H1 (cell line): ENCODE measurements around the gene CHST11. TPM values are rescaled to one million over a fixed set of nuclear protein-coding genes. Genes with fewer than 3 reads are reported as not detected.

Experiments used
- CTCF ChIA-PET: fragments of 300-600 bp; sonication (Branson Sonifier 250); formaldehyde crosslinking; loops from one replicate; lab custom pipeline; 2021; ENCODE audit not compliant: partially characterized antibody; lab: Charles Lee
- POLR2A ChIA-PET: fragments of 300-600 bp; sonication (Branson Sonifier 250); formaldehyde crosslinking; loops from one replicate; lab custom pipeline; 2021; ENCODE audit warnings: inconsistent platforms; ENCODE audit not compliant: partially characterized antibody; lab: Charles Lee
- DNase-seq, 2 experiments: peaks; one replicate each; pipeline versions ENCODE4 v3.0.0 to v3.0.0-alpha.2; 2010 to 2022; ENCODE audit warnings: low spot score in 2 of 2, low read depth in 1 of 2, mixed read lengths in 1 of 2
- FAIRE-seq: peaks from 2 replicates; lab custom pipeline; 2011; peaks lifted over from hg19 to GRCh38; lab: Jason Lieb, UNC
- H2AFZ ChIP-seq: 2 replicates; pipeline ENCODE4 v1.8.1; 2012; ENCODE audit warnings: low read length, inconsistent platforms
- H2AK5ac ChIP-seq: 2 replicates; pipeline ENCODE4 v1.6.1; 2013; ENCODE audit warnings: low read depth, low read length
- H2BK120ac ChIP-seq: replicated peaks from 2 replicates; pipeline ENCODE3; 2013; ENCODE audit warnings: low read depth, low read length, inconsistent platforms
- H2BK12ac ChIP-seq: 2 replicates; pipeline ENCODE4 v1.6.1; 2013; ENCODE audit warnings: low read depth, low read length
- H2BK15ac ChIP-seq: 2 replicates; pipeline ENCODE4 v1.6.1; 2013; ENCODE audit warnings: low read length
- H2BK20ac ChIP-seq: 2 replicates; pipeline ENCODE4 v1.6.1; 2013; ENCODE audit warnings: low read length
- H2BK5ac ChIP-seq: 2 replicates; pipeline ENCODE4 v1.6.1; 2013; ENCODE audit warnings: low read depth, low read length
- H3K14ac ChIP-seq: 2 replicates; pipeline ENCODE4 v1.6.1; 2013; ENCODE audit warnings: inconsistent platforms; ENCODE audit not compliant: insufficient read length
- H3K18ac ChIP-seq: 2 replicates; pipeline ENCODE4 v1.6.1; 2013; ENCODE audit warnings: low read length; ENCODE audit errors: extremely low read depth
- H3K23ac ChIP-seq: 2 replicates; pipeline ENCODE4 v1.6.1; 2013; ENCODE audit warnings: inconsistent platforms; ENCODE audit not compliant: insufficient read length
- H3K23me2 ChIP-seq: 2 replicates; pipeline ENCODE4 v1.6.1; 2013; ENCODE audit warnings: low read depth, low read length
- H3K27ac ChIP-seq: 2 replicates; pipeline ENCODE4 v1.6.1; 2011; ENCODE audit warnings: low read depth, low read length, inconsistent platforms
- H3K27me3 ChIP-seq, 4 experiments: replicated peaks in 1 of 4; 1 replicate in 1 of 4; 2 replicates in 3 of 4; pipeline versions ENCODE4 v1.6.1 to v1.8.1; 2011 to 2013; ENCODE audit warnings: low read length in 3 of 4, mild to moderate bottlenecking in 3 of 4, inconsistent platforms in 2 of 4, mixed read lengths in 2 of 4, moderate library complexity in 1 of 4; ENCODE audit not compliant: control insufficient read depth in 3 of 4, insufficient read depth in 3 of 4; ENCODE audit errors: extremely low read depth in 1 of 4
- H3K36me3 ChIP-seq, 4 experiments: 2 replicates each; pipeline versions ENCODE4 v1.6.1 to v1.8.1; 2011 to 2013; ENCODE audit warnings: mild to moderate bottlenecking in 4 of 4, low read length in 3 of 4, moderate library complexity in 2 of 4, control low read depth in 1 of 4, inconsistent platforms in 1 of 4; ENCODE audit not compliant: insufficient read depth in 4 of 4, control insufficient read depth in 2 of 4
- H3K4ac ChIP-seq: replicated peaks from 2 replicates; pipeline ENCODE3; 2013; ENCODE audit warnings: low read length, low read depth, mixed read lengths, inconsistent platforms; ENCODE audit not compliant: insufficient read length
- H3K4me1 ChIP-seq, 4 experiments: replicated peaks in 1 of 4; 1 replicate in 1 of 4; 2 replicates in 3 of 4; pipeline versions ENCODE4 v1.6.1 to v1.8.1; 2011 to 2013; ENCODE audit warnings: low read length in 3 of 4, inconsistent platforms in 2 of 4, mixed read lengths in 1 of 4; ENCODE audit not compliant: insufficient read depth in 4 of 4, control insufficient read depth in 3 of 4
- H3K4me2 ChIP-seq, 2 experiments: 2 replicates each; pipeline versions ENCODE4 v1.6.1 to v1.8.1; 2011 to 2013; ENCODE audit warnings: low read depth in 2 of 2, low read length in 2 of 2, control low read depth in 1 of 2, inconsistent platforms in 1 of 2, mild to moderate bottlenecking in 1 of 2; ENCODE audit not compliant: insufficient read depth in 1 of 2
- H3K4me3 ChIP-seq, 4 experiments: fragments of 200-600, 300-600 bp in 1 of 4; sonication (generic), shearing (Covaris generic), sonication (Bioruptor Twin) in 1 of 4; 2 replicates each; pipeline versions ENCODE4 v1.5.1 to v1.8.1; 2011 to 2016; ENCODE audit warnings: low read length in 4 of 4, low read depth in 3 of 4, control low read depth in 2 of 4, inconsistent platforms in 2 of 4, mild to moderate bottlenecking in 2 of 4, mixed read lengths in 1 of 4, moderate library complexity in 1 of 4; ENCODE audit not compliant: insufficient read depth in 2 of 4; ENCODE audit errors: extremely low read depth in 1 of 4
- H3K56ac ChIP-seq: replicated peaks from 2 replicates; pipeline ENCODE3; 2013; ENCODE audit warnings: low read depth, mild to moderate bottlenecking, mixed read lengths, low read length, inconsistent platforms; ENCODE audit not compliant: insufficient read length
- H3K79me1 ChIP-seq: 2 replicates; pipeline ENCODE4 v1.6.1; 2013; ENCODE audit warnings: low read depth, low read length, control low read depth
- H3K79me2 ChIP-seq, 2 experiments: 2 replicates each; pipeline versions ENCODE4 v1.6.1 to v1.8.1; 2012 to 2013; ENCODE audit warnings: low read length in 2 of 2, mild to moderate bottlenecking in 2 of 2, inconsistent platforms in 1 of 2; ENCODE audit not compliant: insufficient read depth in 2 of 2, control insufficient read depth in 1 of 2
- H3K9ac ChIP-seq, 4 experiments: replicated peaks in 1 of 4; 1 replicate in 1 of 4; 2 replicates in 3 of 4; pipeline versions ENCODE4 v1.6.1 to v1.8.1; 2011 to 2013; ENCODE audit warnings: low read depth in 3 of 4, low read length in 3 of 4, control low read depth in 2 of 4, mild to moderate bottlenecking in 2 of 4, moderate library complexity in 2 of 4, inconsistent platforms in 1 of 4; ENCODE audit errors: extremely low read depth in 1 of 4
- H3K9me3 ChIP-seq, 2 experiments: 2 replicates each; pipeline versions ENCODE4 v1.6.1 to v1.8.1; 2012 to 2013; ENCODE audit warnings: mild to moderate bottlenecking in 2 of 2, moderate library complexity in 2 of 2, control low read depth in 1 of 2, inconsistent platforms in 1 of 2, low read depth in 1 of 2, low read length in 1 of 2, mixed read lengths in 1 of 2; ENCODE audit not compliant: insufficient read depth in 2 of 2
- H4K20me1 ChIP-seq, 2 experiments: replicated peaks in 1 of 2; 2 replicates each; pipeline versions ENCODE3 to v1.8.1; 2011 to 2013; ENCODE audit warnings: inconsistent platforms in 2 of 2, low read length in 2 of 2, mild to moderate bottlenecking in 1 of 2; ENCODE audit not compliant: insufficient read depth in 2 of 2, control insufficient read depth in 1 of 2
- H4K5ac ChIP-seq: 2 replicates; pipeline ENCODE4 v1.6.1; 2013; ENCODE audit warnings: low read length, low read depth, mixed read lengths, inconsistent platforms; ENCODE audit not compliant: insufficient read length
- H4K8ac ChIP-seq: 2 replicates; pipeline ENCODE4 v1.8.0; 2013; ENCODE audit warnings: mild to moderate bottlenecking, moderate library complexity, low read length, inconsistent platforms; ENCODE audit not compliant: insufficient read depth; ENCODE audit errors: extremely low read depth
- H4K91ac ChIP-seq: replicated peaks from 2 replicates; pipeline ENCODE3; 2013; ENCODE audit warnings: low read length, mixed read lengths, inconsistent platforms; ENCODE audit not compliant: insufficient read length
- BACH1 ChIP-seq: IDR thresholded peaks from 2 replicates; pipeline ENCODE4 v1.6.1; 2012; ENCODE audit warnings: low read length, improper control_type of control experiment
- CBX8 ChIP-seq: fragments of 300-800, 300-1000 bp; sonication (generic); IDR thresholded peaks from 2 replicates; pipeline ENCODE4 v1.7.1; 2016; ENCODE audit warnings: low read depth, low read length, borderline replicate concordance
- CHD1 ChIP-seq: IDR thresholded peaks from 2 replicates; pipeline ENCODE4 v1.6.1; 2012; ENCODE audit warnings: low read depth, low read length, improper control_type of control experiment
- CTBP2 ChIP-seq: IDR thresholded peaks from 2 replicates; pipeline ENCODE4 v1.7.0; 2011; ENCODE audit warnings: borderline replicate concordance, mild to moderate bottlenecking, moderate library complexity, mixed read lengths, low read length; ENCODE audit not compliant: insufficient read depth, insufficient read length
- EGR1 ChIP-seq: IDR thresholded peaks from 2 replicates; pipeline ENCODE4 v1.6.1; 2011; ENCODE audit warnings: low read depth, low read length, borderline replicate concordance
- KDM4A ChIP-seq: IDR thresholded peaks from one replicate; pipeline ENCODE4 v1.7.1; 2012; ENCODE audit warnings: low read depth, mild to moderate bottlenecking, moderate library complexity, low read length, inconsistent platforms; ENCODE audit not compliant: severe bottlenecking
- POU5F1 ChIP-seq: IDR thresholded peaks from 2 replicates; pipeline ENCODE4 v1.6.1; 2011; ENCODE audit warnings: low read depth, mild to moderate bottlenecking, low read length, moderate library complexity
- SAP30 ChIP-seq: fragments of 300-600 bp; sonication (generic); IDR thresholded peaks from 2 replicates; pipeline ENCODE4 v1.7.1; 2012; ENCODE audit warnings: low read length, moderate library complexity, mild to moderate bottlenecking, inconsistent platforms; ENCODE audit not compliant: insufficient read depth, insufficient replicate concordance
- SRF ChIP-seq: IDR thresholded peaks from 2 replicates; pipeline ENCODE4 v1.6.1; 2011; ENCODE audit warnings: mild to moderate bottlenecking, low read depth, low read length, moderate library complexity
- SUZ12 ChIP-seq: fragments of 200-600 bp; sonication (generic); IDR thresholded peaks from 2 replicates; pipeline ENCODE4 v1.6.1; 2012; ENCODE audit warnings: mild to moderate bottlenecking, inconsistent platforms, low read length, moderate library complexity, mixed read lengths
- TBP ChIP-seq: IDR thresholded peaks from 2 replicates; pipeline ENCODE4 v1.6.1; 2011; ENCODE audit warnings: low read depth, low read length, improper control_type of control experiment
- ZNF274 ChIP-seq: IDR thresholded peaks from 2 replicates; pipeline ENCODE4 v1.7.0; 2012; ENCODE audit warnings: low read length, borderline replicate concordance; ENCODE audit errors: extremely low read depth
- WGBS, 2 experiments: shearing (Covaris generic) in 1 of 2; methylation state at CpG; one replicate each; pipeline versions ENCODE4 v1.1.6 to v1.1.7; 2013 to 2015; ENCODE audit warnings: low lambda C conversion rate in 2 of 2, mixed read lengths in 2 of 2, inconsistent platforms in 1 of 2, low coverage in 1 of 2, missing lambda C conversion rate in 1 of 2; ENCODE audit not compliant: insufficient replicate concordance in 2 of 2, insufficient coverage in 1 of 2, insufficient read length in 1 of 2; ENCODE audit errors: extremely low coverage in 1 of 2, missing lambda C conversion rate in 1 of 2; 5-methylcytosine and 5-hydroxymethylcytosine counted together
- polyA plus RNA-seq, 7 experiments: library from polyadenylated mRNA; depleted of rRNA in 3 of 7; stranded (reverse) in 5 of 7; unstranded in 2 of 7; fragments of >200 nt in 5 of 7; fragments of 200-250 nt in 2 of 7; gene quantifications; 1 replicate in 5 of 7; 2 replicates in 1 of 7; 4 replicates in 1 of 7; pipeline versions ENCODE4 v1.2.1 to v1.2.3, GENCODE V29; 2011 to 2013; ENCODE audit warnings: missing spikeins in 2 of 7, mixed read lengths in 2 of 7
- total RNA-seq: library from RNA; stranded (reverse); fragmentation: NEBNext Ultra II Directional; extraction: Animal tissue kit (Norgen Biotek cat#: 25700); gene quantifications from 2 replicates; pipeline ENCODE4 v1.2.1, GENCODE V29; 2021
- TF ChIP-seq, protein P1 (sequence below): IDR thresholded peaks from 2 replicates; pipeline ENCODE4 v1.6.1; 2012; ENCODE audit warnings: low read length, inconsistent platforms

The CHST11 gene
- total and polyA plus RNA-seq, 2 of the 8 experiments (the other 6 are each of a cell fraction or from before 2014, with no cell fraction given), result 14.4 to 20.8 TPM

DNA sequence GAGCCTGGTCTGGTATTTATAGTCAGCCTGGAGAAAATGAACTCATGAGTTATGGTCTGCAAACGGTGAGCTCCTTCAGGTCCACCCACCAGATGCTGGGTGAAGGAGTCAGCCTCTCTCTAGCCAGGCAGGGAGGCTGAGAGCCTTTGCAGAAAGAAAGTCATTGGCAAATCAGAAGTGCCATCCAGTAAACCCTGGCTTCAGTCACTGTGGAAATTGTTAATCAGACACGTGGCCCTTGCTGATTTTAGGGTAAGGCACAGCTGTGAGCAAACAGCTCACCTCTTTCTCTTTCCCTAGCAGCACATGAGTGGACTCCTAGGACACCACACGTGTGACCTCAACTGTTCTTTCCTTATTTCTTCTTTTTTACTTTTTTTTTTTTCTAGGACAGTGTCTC is 44.9 kb downstream of the CHST11 start:
- Histone ChIP-seq H4K5ac (no peak overlapping the region), H2BK20ac (no peak overlapping the region), H3K79me2 (no peaks in the 10 kb centered on the region), H3K9ac (no peak overlapping the region), H3K27ac (no peak overlapping the region), H4K20me1 (peaks cover 1 to 6% of the 10 kb centered on the region in 2 experiments), H3K4me2 (no peak overlapping the region), H3K36me3 (no peaks in the 10 kb centered on the region), H2AFZ (no peak overlapping the region), H3K4me1 (peaks cover 2 to 14% (median 4%) of the 10 kb centered on the region in 4 experiments; a peak in 6 of 7 replicates), H3K18ac (no peak overlapping the region), H2BK5ac (no peak overlapping the region), H3K9me3 (no peaks in the 10 kb centered on the region), H4K8ac (no peak overlapping the region), H2AK5ac (no peak overlapping the region), H3K4me3 (no peak overlapping the region), H3K23me2 (no peaks in the 10 kb centered on the region), H2BK120ac (no peak overlapping the region), H2BK15ac (no peak overlapping the region), H3K79me1 (no peaks in the 10 kb centered on the region), H4K91ac (no peak overlapping the region), H2BK12ac (no peak overlapping the region), H3K56ac (no peak overlapping the region), H3K14ac (no peak overlapping the region), H3K27me3 (no peaks in the 10 kb centered on the region), H3K4ac (no peak overlapping the region), H3K23ac (no peak overlapping the region)
- DNase-seq (no peak), FAIRE-seq (no peak)
- POLR2A ChIA-PET, result no interaction called here
- 75% methylated on average over 3 of the region's 3 CpGs; no CpG with 5 or more reads in 1 of the 2 experiments for WGBS, 2 experiments
- CTCF ChIA-PET, result interaction anchor here (0.9 kb wide), 1 partner anchor 20 kb away, joined by 3 read pairs; no protein-coding TSS in a partner anchor
- TF ChIP-seq SUZ12 (no peak), CBX8 (no peak), EGR1 (no peak), POU5F1 (no peak), KDM4A (no peak), TBP (no peak), ZNF274 (no peak), SRF (no peak), CHD1 (no peak), CTBP2 (no peak), SAP30 (no peak), BACH1 (no peak)
- TF ChIP-seq, protein P1, sequence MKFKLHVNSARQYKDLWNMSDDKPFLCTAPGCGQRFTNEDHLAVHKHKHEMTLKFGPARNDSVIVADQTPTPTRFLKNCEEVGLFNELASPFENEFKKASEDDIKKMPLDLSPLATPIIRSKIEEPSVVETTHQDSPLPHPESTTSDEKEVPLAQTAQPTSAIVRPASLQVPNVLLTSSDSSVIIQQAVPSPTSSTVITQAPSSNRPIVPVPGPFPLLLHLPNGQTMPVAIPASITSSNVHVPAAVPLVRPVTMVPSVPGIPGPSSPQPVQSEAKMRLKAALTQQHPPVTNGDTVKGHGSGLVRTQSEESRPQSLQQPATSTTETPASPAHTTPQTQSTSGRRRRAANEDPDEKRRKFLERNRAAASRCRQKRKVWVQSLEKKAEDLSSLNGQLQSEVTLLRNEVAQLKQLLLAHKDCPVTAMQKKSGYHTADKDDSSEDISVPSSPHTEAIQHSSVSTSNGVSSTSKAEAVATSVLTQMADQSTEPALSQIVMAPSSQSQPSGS, result no peak
